CD4-positive, alpha-beta T cell (primary cell): ENCODE data around the gene TTK. TPM values are rescaled to one million over a fixed set of nuclear protein-coding genes. Genes with fewer than 3 reads are reported as not detected.

Experiments used
- ATAC-seq: fragments of 200-7000 bp; cut with Tn5 transposase; one replicate; pipeline ENCODE4 v1.10.0; 2022; ENCODE audit warnings: mild to moderate bottlenecking; ENCODE audit not compliant: poor library complexity
- CTCF ChIA-PET: fragments of 350-600 bp; sonication (Branson Sonifier 250); formaldehyde crosslinking; loops from one replicate; lab custom pipeline; 2021; ENCODE audit warnings: antibody characterized with exemption, inconsistent platforms; lab: Charles Lee
- POLR2A ChIA-PET: fragments of 350-600 bp; sonication (Branson Sonifier 250); formaldehyde crosslinking; loops from one replicate; lab custom pipeline; 2021; ENCODE audit warnings: antibody characterized with exemption, inconsistent platforms; lab: Charles Lee
- DNase-seq, 14 experiments: peaks; one replicate each; pipeline ENCODE4 v3.0.0-alpha.2; 2013 to 2020; ENCODE audit warnings: mixed read lengths in 2 of 14
- H3K27ac ChIP-seq, 2 donors: one replicate each; pipeline versions ENCODE4 v1.5.1 to v1.7.0; 2013; ENCODE audit warnings: low read length in 2 of 2, low read depth in 1 of 2, mild to moderate bottlenecking in 1 of 2
- H3K27me3 ChIP-seq, 2 experiments: 1 replicate in 1 of 2; 2 replicates in 1 of 2; pipeline versions ENCODE4 v1.6.1 to v1.7.0; 2013; ENCODE audit warnings: low read length in 2 of 2, control low read depth in 1 of 2, mild to moderate bottlenecking in 1 of 2, moderate library complexity in 1 of 2; ENCODE audit not compliant: insufficient read depth in 2 of 2, control insufficient read depth in 1 of 2
- H3K36me3 ChIP-seq: one replicate; pipeline ENCODE4 v1.6.1; 2013; ENCODE audit warnings: low read length, control low read depth; ENCODE audit not compliant: insufficient read depth
- H3K4me1 ChIP-seq: one replicate; pipeline ENCODE4 v1.6.1; 2013; ENCODE audit warnings: low read length, control low read depth; ENCODE audit not compliant: insufficient read depth
- H3K4me3 ChIP-seq: one replicate; pipeline ENCODE4 v1.5.1; 2013; ENCODE audit warnings: mild to moderate bottlenecking, low read length, moderate library complexity
- H3K9me3 ChIP-seq, 2 experiments: 1 replicate in 1 of 2; 2 replicates in 1 of 2; pipeline versions ENCODE4 v1.6.1 to v1.7.0; 2013; ENCODE audit warnings: low read length in 2 of 2, mild to moderate bottlenecking in 2 of 2, control low read depth in 1 of 2, moderate library complexity in 1 of 2; ENCODE audit not compliant: control insufficient read depth in 1 of 2, insufficient read depth in 1 of 2
- H3K27ac Mint-ChIP-seq: one replicate; pipeline ENCODE4 v1.8.0; 2020; ENCODE audit warnings: mixed read lengths
- H3K27me3 Mint-ChIP-seq: one replicate; pipeline ENCODE4 v1.8.0; 2021; ENCODE audit warnings: mixed read lengths
- H3K36me3 Mint-ChIP-seq: one replicate; pipeline ENCODE4 v1.8.0; 2021; ENCODE audit warnings: low read depth, mixed read lengths
- H3K4me1 Mint-ChIP-seq: one replicate; pipeline ENCODE4 v1.8.0; 2021; ENCODE audit warnings: low read depth, mixed read lengths
- H3K4me3 Mint-ChIP-seq: one replicate; pipeline ENCODE4 v1.8.0; 2020; ENCODE audit warnings: mild to moderate bottlenecking, mixed read lengths
- H3K9me3 Mint-ChIP-seq: one replicate; pipeline ENCODE4 v1.8.0; 2020; ENCODE audit warnings: mixed read lengths
- intact Hi-C, 2 experiments: fragments of 100-400 bp; cut with DNase I in 1 of 2; cut with micrococcal nuclease in 1 of 2; formaldehyde crosslinking; loops; one replicate each; pipeline versions ENCODE4 v1.15.1 to v1.9.0; 2023 to 2025; cut with DNase I, micrococcal nuclease
- total RNA-seq, 174 experiments: library from RNA in 2 of 174; stranded (reverse) in 2 of 174; gene quantifications; one replicate each; pipeline ENCODE4 v1.2.3 and lab custom pipeline; 2021 to 2026
- TF ChIP-seq, protein P1 (sequence below): fragments of 200-600 bp; IDR thresholded peaks from one replicate; pipeline ENCODE4 v1.8.0; 2022; ENCODE audit warnings: antibody characterized with exemption, mild to moderate bottlenecking

TTK gene
- total RNA-seq, 2 experiments from 2014 or later = 0.45 to 0.60 TPM

DNA sequence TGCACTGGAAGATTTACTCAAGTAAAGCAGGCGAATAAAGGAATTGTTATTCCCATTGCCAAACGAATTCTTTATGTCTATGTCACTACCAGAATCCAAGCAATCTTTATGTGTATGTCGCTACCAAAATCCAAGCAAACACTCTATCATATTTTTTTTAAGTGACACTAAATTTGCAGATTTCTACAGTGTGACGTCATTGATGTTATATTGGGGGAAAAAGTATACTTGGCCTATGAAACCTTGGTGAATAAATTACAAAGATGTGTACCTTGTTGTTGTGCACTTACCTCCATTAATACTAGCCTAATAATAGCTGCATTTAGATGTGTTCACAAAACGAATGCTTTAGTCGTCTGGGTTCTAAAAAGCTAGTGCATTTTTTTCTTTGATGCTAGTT, 957 bp downstream of the TTK start:
- Histone ChIP-seq H3K4me1 (peaks cover 14% of the 10 kb centered on the region), H3K36me3 (no peaks in the 10 kb centered on the region), H3K27me3 (no peaks in the 10 kb centered on the region), H3K9me3 (no peaks in the 10 kb centered on the region), H3K27ac (no peak overlapping the region), H3K4me3 (no peak overlapping the region)
- Mint-ChIP-seq H3K27me3 (no peaks in the 10 kb centered on the region), H3K4me3 (peak overlapping the region; percentile 93), H3K9me3 (no peaks in the 10 kb centered on the region), H3K27ac (no peak overlapping the region), H3K4me1 (peaks cover 21% of the 10 kb centered on the region), H3K36me3 (no peaks in the 10 kb centered on the region)
- intact Hi-C loops = loop anchor here in 1 of 2 experiments (2.0 to 10.0 kb wide), 6 partner anchors 59 to 1141 kb away; partner anchors contain the start of genes ELOVL4, HMGN3, IRAK1BP1 and LCA5
- DNase-seq (no peak), ATAC-seq (no peak)
- POLR2A ChIA-PET = interaction anchor here (1.0 kb wide), 1 partner anchor 101 kb away, joined by 3 read pairs; the partner anchor contains the start of gene BCKDHB
- CTCF ChIA-PET = interaction anchor here (0.6 kb wide), 1 partner anchor 56 kb away, joined by 3 read pairs; no protein-coding TSS in a partner anchor
- TF ChIP-seq, protein P1, sequence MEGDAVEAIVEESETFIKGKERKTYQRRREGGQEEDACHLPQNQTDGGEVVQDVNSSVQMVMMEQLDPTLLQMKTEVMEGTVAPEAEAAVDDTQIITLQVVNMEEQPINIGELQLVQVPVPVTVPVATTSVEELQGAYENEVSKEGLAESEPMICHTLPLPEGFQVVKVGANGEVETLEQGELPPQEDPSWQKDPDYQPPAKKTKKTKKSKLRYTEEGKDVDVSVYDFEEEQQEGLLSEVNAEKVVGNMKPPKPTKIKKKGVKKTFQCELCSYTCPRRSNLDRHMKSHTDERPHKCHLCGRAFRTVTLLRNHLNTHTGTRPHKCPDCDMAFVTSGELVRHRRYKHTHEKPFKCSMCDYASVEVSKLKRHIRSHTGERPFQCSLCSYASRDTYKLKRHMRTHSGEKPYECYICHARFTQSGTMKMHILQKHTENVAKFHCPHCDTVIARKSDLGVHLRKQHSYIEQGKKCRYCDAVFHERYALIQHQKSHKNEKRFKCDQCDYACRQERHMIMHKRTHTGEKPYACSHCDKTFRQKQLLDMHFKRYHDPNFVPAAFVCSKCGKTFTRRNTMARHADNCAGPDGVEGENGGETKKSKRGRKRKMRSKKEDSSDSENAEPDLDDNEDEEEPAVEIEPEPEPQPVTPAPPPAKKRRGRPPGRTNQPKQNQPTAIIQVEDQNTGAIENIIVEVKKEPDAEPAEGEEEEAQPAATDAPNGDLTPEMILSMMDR = no peak

DNA sequence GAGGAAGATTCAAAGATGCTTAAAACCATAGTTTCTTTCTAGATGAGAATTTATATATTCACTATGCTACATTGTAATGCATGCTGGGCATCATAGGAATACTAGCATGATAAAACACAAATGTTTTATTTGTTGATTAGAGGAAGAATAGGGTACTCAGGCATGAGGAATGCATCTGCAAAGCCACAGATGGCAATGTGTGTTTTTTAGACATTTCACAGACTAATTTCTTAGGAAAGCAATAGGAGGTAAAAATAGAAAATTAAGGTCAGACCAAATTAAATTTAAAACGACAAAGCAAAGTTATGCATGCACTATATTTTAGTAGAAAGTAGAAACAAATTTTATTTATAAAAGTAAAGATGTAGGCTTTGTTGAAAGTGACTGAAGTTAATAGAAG, 2.1 kb downstream of the TTK start:
- Mint-ChIP-seq H3K4me1 (peaks cover 21% of the 10 kb centered on the region), H3K36me3 (no peaks in the 10 kb centered on the region), H3K4me3 (peak overlapping the region; percentile 31), H3K9me3 (no peaks in the 10 kb centered on the region), H3K27ac (no peak overlapping the region), H3K27me3 (no peaks in the 10 kb centered on the region)
- CTCF ChIA-PET = no interaction called here
- Histone ChIP-seq H3K4me1 (peaks cover 14% of the 10 kb centered on the region), H3K27me3 (no peaks in the 10 kb centered on the region), H3K27ac (no peak overlapping the region), H3K9me3 (no peaks in the 10 kb centered on the region), H3K4me3 (no peak overlapping the region), H3K36me3 (no peaks in the 10 kb centered on the region)
- DNase-seq (no peak), ATAC-seq (no peak)
- intact Hi-C loops = loop anchor here in 1 of 2 experiments (5.0 to 10.0 kb wide), 4 partner anchors 139 to 1142 kb away; partner anchors contain the start of genes HMGN3, IRAK1BP1 and LCA5
- POLR2A ChIA-PET = interaction anchor here (1.0 kb wide), 1 partner anchor 100 kb away, joined by 3 read pairs; the partner anchor contains the start of gene BCKDHB
- TF ChIP-seq, protein P1 = no peak

DNA sequence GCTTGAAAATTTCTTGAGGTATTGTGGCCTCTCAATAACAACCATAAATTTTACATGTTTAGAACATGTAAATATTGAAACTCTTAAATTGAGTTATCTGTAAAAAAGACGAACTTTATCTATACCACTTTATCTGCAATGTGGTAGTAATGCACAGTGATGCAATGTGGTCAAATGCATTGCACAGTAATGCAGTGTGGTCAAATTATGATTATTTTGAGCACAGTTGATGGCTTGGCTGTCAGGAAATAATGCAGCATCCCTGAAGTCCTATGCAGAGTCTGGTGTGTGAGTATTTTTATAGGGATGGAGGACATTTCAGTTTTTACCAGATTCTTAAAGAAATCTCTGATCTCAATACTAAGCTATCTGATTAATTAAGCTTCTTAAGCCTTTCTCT, 5.1 kb downstream of the TTK start:
- Histone ChIP-seq H3K4me1 (peaks cover 5% of the 10 kb centered on the region), H3K4me3 (no peak overlapping the region), H3K27me3 (no peaks in the 10 kb centered on the region), H3K9me3 (no peaks in the 10 kb centered on the region), H3K36me3 (no peaks in the 10 kb centered on the region), H3K27ac (no peak overlapping the region)
- Mint-ChIP-seq H3K4me1 (peaks cover 5% of the 10 kb centered on the region), H3K27ac (no peak overlapping the region), H3K27me3 (no peaks in the 10 kb centered on the region), H3K36me3 (no peaks in the 10 kb centered on the region), H3K4me3 (no peak overlapping the region), H3K9me3 (no peaks in the 10 kb centered on the region)
- TF ChIP-seq, protein P1 = no peak
- intact Hi-C loops = loop anchor here in 1 of 2 experiments (5.0 to 10.0 kb wide), 4 partner anchors 142 to 1145 kb away; partner anchors contain the start of genes HMGN3, IRAK1BP1 and LCA5
- ATAC-seq (no peak), DNase-seq (no peak)
- CTCF ChIA-PET = interaction anchor here (0.7 kb wide), 1 partner anchor 60 kb away, joined by 3 read pairs; no protein-coding TSS in a partner anchor
- POLR2A ChIA-PET = no interaction called here
